Epithelial cell of esophagus (primary cell): ENCODE data around the gene RFFL.

ENCODE experiments used
- DNase-seq: peaks from one replicate; pipeline ENCODE4 v3.0.0; 2010; ENCODE audit warnings: low read depth
- H3K4me3 ChIP-seq: 2 replicates; pipeline ENCODE4 v1.5.1; 2011; ENCODE audit warnings: mild to moderate bottlenecking, low read length, control low read depth
- CTCF ChIP-seq: IDR thresholded peaks from 2 replicates; pipeline ENCODE4 v1.5.1; 2011; ENCODE audit warnings: low read depth, mild to moderate bottlenecking, low read length, control low read depth, inconsistent platforms; ENCODE audit not compliant: insufficient read depth; ENCODE audit errors: missing control alignments

RFFL gene

GRCh38 chr17:35081638-35082037, 18.1 kb upstream of the RFFL start:
- no peak for DNase-seq
- H3K4me3 ChIP-seq: no peak overlapping the region
- TF ChIP-seq CTCF: no peak

GRCh38 chr17:35080536-35080935, 17.0 kb upstream of the RFFL start:
- no peak overlapping the region for H3K4me3 ChIP-seq
- TF ChIP-seq CTCF: no peak
- no peak for DNase-seq

GRCh38 chr17:35079547-35080423, 16.3 kb upstream of the RFFL start:
- peak; percentile 93 for DNase-seq
- no peak overlapping the region for H3K4me3 ChIP-seq
- no peak for TF ChIP-seq CTCF

- H3K4me3 ChIP-seq: no peak overlapping the region
- TF ChIP-seq CTCF: no peak
- no peak for DNase-seq
Measured at GRCh38 chr17:35076874-35077273, 13.4 kb upstream of the RFFL start.

- no peak for DNase-seq
- H3K4me3 ChIP-seq: no peak overlapping the region
- no peak for TF ChIP-seq CTCF
Measured at GRCh38 chr17:35074711-35075707, 11.5 kb upstream of the RFFL start.

- H3K4me3 ChIP-seq: no peak overlapping the region
- DNase-seq: peak; percentile 24
- no peak for TF ChIP-seq CTCF
Measured at GRCh38 chr17:35073991-35074627, 10.6 kb upstream of the RFFL start.
